Loucy (cell line): ENCODE results near the gene RTCB.
A peak's percentile ranks its signal among the peaks of the same experiment; 100 is the strongest.

Experiments
- H2AFZ ChIP-seq: fragments of 200-600 bp; sonication (generic); 2 replicates; pipeline ENCODE4 v1.6.0; 2016; ENCODE audit warnings: antibody characterized with exemption, mild to moderate bottlenecking, low read length, moderate library complexity
- H3F3A ChIP-seq: fragments of 200-600 bp; 2 replicates; pipeline ENCODE4 v1.6.0; 2016; ENCODE audit warnings: antibody characterized with exemption, low read depth, mild to moderate bottlenecking
- H3K27me3 ChIP-seq: fragments of 200-600 bp; sonication (generic); 2 replicates; pipeline ENCODE4 v1.6.1; 2014; ENCODE audit warnings: low read length, mild to moderate bottlenecking; ENCODE audit not compliant: insufficient read depth, poor library complexity, severe bottlenecking
- H3K36me3 ChIP-seq: fragments of 200-600 bp; sonication (generic); 2 replicates; pipeline ENCODE4 v1.6.1; 2016; ENCODE audit warnings: low read length; ENCODE audit not compliant: insufficient read depth
- H3K4me1 ChIP-seq: fragments of 200-600 bp; sonication (generic); 2 replicates; pipeline ENCODE4 v1.5.1; 2014; ENCODE audit warnings: low read length, mild to moderate bottlenecking; ENCODE audit not compliant: insufficient read depth, poor library complexity, severe bottlenecking
- H3K4me2 ChIP-seq: fragments of 200-600 bp; sonication (generic); 2 replicates; pipeline ENCODE4 v1.6.0; 2014; ENCODE audit warnings: antibody characterized with exemption, low read length, low read depth, mild to moderate bottlenecking; ENCODE audit not compliant: poor library complexity, severe bottlenecking
- H3K4me3 ChIP-seq: fragments of 200-600 bp; sonication (generic); 2 replicates; pipeline ENCODE4 v1.5.1; 2014; ENCODE audit warnings: low read length, mild to moderate bottlenecking, mixed read lengths; ENCODE audit not compliant: poor library complexity, severe bottlenecking
- H3K79me2 ChIP-seq: fragments of 200-600 bp; sonication (generic); 2 replicates; pipeline ENCODE4 v1.6.1; 2014; ENCODE audit warnings: low read length; ENCODE audit not compliant: insufficient read depth
- H3K9ac ChIP-seq: fragments of 200-600 bp; sonication (generic); 2 replicates; pipeline ENCODE4 v1.6.0; 2014; ENCODE audit warnings: mild to moderate bottlenecking, low read depth, low read length, moderate library complexity; ENCODE audit not compliant: poor library complexity, severe bottlenecking
- H3K9me2 ChIP-seq: fragments of 200-600 bp; sonication (generic); replicated peaks from 2 replicates; pipeline ENCODE4 v1.6.1; 2016; ENCODE audit warnings: low read depth, low read length, mixed read lengths
- H3K9me3 ChIP-seq: fragments of 200-600 bp; sonication (generic); 2 replicates; pipeline ENCODE4 v1.6.1; 2014; ENCODE audit warnings: mild to moderate bottlenecking, antibody characterized with exemption, low read length, low read depth; ENCODE audit not compliant: insufficient read depth
- H4K20me1 ChIP-seq: fragments of 200-600 bp; sonication (generic); 2 replicates; pipeline ENCODE4 v1.6.0; 2014; ENCODE audit warnings: antibody characterized with exemption, low read length, mild to moderate bottlenecking; ENCODE audit not compliant: insufficient read depth, poor library complexity, severe bottlenecking
- CTCF ChIP-seq: fragments of 200-600 bp; sonication (generic); conservative IDR thresholded peaks from 2 replicates; pipeline ENCODE4 v1.5.1; 2014; ENCODE audit warnings: mild to moderate bottlenecking, antibody characterized with exemption, low read length
- EZH2phosphoT487 ChIP-seq: fragments of 200-600 bp; IDR thresholded peaks from 2 replicates; pipeline ENCODE4 v1.6.1; 2018; ENCODE audit warnings: antibody characterized with exemption, mild to moderate bottlenecking, moderate library complexity, borderline replicate concordance

Gene RTCB

DNA sequence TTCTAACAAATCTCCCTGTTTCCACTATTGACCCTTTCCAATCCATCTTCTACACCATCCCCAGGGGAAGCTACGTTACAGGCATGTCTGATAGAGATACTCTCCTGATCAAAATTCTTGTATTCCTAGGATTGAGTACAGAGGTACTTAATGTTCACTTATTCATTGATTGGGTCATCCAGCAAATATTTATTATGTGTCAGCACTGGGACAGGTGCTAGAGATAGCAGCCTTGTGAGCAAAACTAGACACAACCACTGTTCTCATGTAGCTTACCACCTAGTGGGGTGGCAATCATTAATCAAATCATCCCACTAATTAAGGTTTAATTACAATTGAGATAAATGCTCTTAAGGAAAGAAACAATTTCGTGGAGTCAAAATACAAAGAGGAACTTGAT, 9.4 kb upstream of the RTCB start:
- no peaks in the 10 kb centered on the region for H3K9me3 ChIP-seq
- H2AFZ ChIP-seq = no peak overlapping the region
- H3K36me3 ChIP-seq = no peaks in the 10 kb centered on the region
- no peaks in the 10 kb centered on the region for H3K4me1 ChIP-seq
- H3K27me3 ChIP-seq = peaks cover 4% of the 10 kb centered on the region
- H3F3A ChIP-seq = no peaks in the 10 kb centered on the region
- no peaks in the 10 kb centered on the region for H4K20me1 ChIP-seq
- no peak for TF ChIP-seq EZH2phosphoT487
- H3K4me3 ChIP-seq = no peak overlapping the region
- H3K9me2 ChIP-seq = no peaks in the 10 kb centered on the region
- no peaks in the 10 kb centered on the region for H3K79me2 ChIP-seq
- H3K4me2 ChIP-seq = no peak overlapping the region
- no peak overlapping the region for H3K9ac ChIP-seq

GRCh38 chr22:32417906-32418305, 5.9 kb upstream of the RTCB start:
- no peaks in the 10 kb centered on the region for H3K4me1 ChIP-seq
- H3K9me3 ChIP-seq = no peaks in the 10 kb centered on the region
- H2AFZ ChIP-seq = no peak overlapping the region
- H3K36me3 ChIP-seq = no peaks in the 10 kb centered on the region
- TF ChIP-seq EZH2phosphoT487 (no peak), CTCF (no peak)
- H3F3A ChIP-seq = no peaks in the 10 kb centered on the region
- H3K27me3 ChIP-seq = peaks cover 4% of the 10 kb centered on the region
- H3K9me2 ChIP-seq = no peaks in the 10 kb centered on the region
- no peaks in the 10 kb centered on the region for H4K20me1 ChIP-seq
- no peaks in the 10 kb centered on the region for H3K79me2 ChIP-seq
- H3K9ac ChIP-seq = no peak overlapping the region
- no peak overlapping the region for H3K4me3 ChIP-seq
- H3K4me2 ChIP-seq = no peak overlapping the region

DNA sequence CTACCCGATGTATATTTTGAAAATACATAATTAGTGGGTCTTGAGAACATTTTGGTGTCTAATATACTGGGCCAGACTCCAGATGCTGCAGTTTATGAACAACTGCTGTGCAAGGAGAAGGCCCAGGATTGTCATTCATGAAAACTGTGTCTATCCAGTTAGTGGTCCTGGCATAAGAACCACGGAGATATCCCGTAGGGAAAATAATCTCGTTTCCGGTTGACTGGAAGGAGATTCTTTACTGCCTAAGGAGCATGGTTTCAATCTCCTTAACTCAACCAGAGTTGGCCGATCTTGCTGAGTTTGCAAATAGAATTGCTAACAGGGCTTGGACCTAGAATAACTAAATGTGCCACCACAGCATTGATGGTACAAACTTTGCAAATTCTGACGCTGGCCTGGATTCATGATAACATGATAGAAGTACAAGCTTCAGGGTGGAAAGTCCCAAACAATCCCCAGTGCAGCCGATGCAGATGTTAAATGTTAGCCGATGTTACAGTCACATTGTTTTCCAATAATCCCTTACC, 4.6 kb upstream of the RTCB start:
- no peak overlapping the region for H3K4me2 ChIP-seq
- no peak overlapping the region for H3K4me3 ChIP-seq
- H3K4me1 ChIP-seq = peaks cover 6% of the 10 kb centered on the region
- H3K27me3 ChIP-seq = no peaks in the 10 kb centered on the region
- no peaks in the 10 kb centered on the region for H3F3A ChIP-seq
- no peaks in the 10 kb centered on the region for H3K9me2 ChIP-seq
- H3K79me2 ChIP-seq = peaks cover 4% of the 10 kb centered on the region
- peaks cover 3% of the 10 kb centered on the region for H4K20me1 ChIP-seq
- no peaks in the 10 kb centered on the region for H3K36me3 ChIP-seq
- H3K9ac ChIP-seq = no peak overlapping the region
- TF ChIP-seq EZH2phosphoT487 (no peak), CTCF (no peak)
- H3K9me3 ChIP-seq = no peaks in the 10 kb centered on the region
- no peak overlapping the region for H2AFZ ChIP-seq

DNA sequence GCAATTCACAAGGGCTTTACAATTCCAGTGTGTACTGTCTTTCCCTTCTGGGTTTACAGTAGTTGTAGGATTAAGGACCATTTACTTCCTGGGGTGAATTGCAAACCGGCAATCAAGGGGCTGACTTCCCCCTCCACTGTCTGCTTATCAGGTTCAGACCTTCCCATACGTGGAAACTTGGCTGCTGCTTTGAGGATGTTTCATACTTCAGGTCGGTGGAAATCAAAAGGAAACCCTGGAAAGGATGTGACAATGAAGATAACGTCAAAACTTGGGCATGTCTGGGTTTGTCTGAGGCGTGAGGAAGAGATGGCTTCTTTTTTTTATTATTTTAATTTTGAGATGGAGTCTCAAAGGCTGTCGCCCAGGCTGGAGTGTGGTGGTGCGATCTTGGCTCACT, 2.1 kb upstream of the RTCB start:
- Histone ChIP-seq H3K36me3 (no peaks in the 10 kb centered on the region), H3K9ac (no peak overlapping the region), H4K20me1 (peaks cover 21% of the 10 kb centered on the region), H3K4me1 (peaks cover 16% of the 10 kb centered on the region), H3K9me2 (no peaks in the 10 kb centered on the region), H2AFZ (peak overlapping the region; percentile 60), H3K79me2 (peaks cover 28% of the 10 kb centered on the region), H3K27me3 (no peaks in the 10 kb centered on the region), H3F3A (no peaks in the 10 kb centered on the region), H3K4me2 (no peak overlapping the region), H3K9me3 (no peaks in the 10 kb centered on the region), H3K4me3 (no peak overlapping the region)
- TF ChIP-seq EZH2phosphoT487 = no peak
